GM12878 (cell line): Measurements from ENCODE around the gene IL18R1. TPM values are rescaled to one million over a fixed set of nuclear protein-coding genes. Genes with fewer than 3 reads are reported as not detected.

Experiments used
- ATAC-seq: fragments of 200-7000 bp; cut with Tn5 transposase; 3 replicates; pipeline ENCODE4 v1.9.1; 2020; ENCODE audit warnings: mild to moderate bottlenecking, moderate library complexity
- BruUV-seq: library from RNA; stranded (reverse); fragments of 400-500 nt; replicated peaks from 2 replicates; lab custom pipeline; 2021; lab: Mats Ljungman, UMichigan
- CTCF ChIA-PET: fragments of 300-600 bp; sonication (Branson Sonifier 250); formaldehyde crosslinking; extraction: SDS; loops from one replicate; lab custom pipeline; 2021; ENCODE audit warnings: inconsistent platforms; lab: Yijun Ruan, JAX
- POLR2A ChIA-PET: fragments of 350-600 bp; formaldehyde crosslinking; extraction: SDS; loops from one replicate; lab custom pipeline; 2021; ENCODE audit warnings: inconsistent platforms; lab: Charles Lee
- RAD21 ChIA-PET: fragments of 300-600 bp; sonication (Branson Sonifier 250); formaldehyde crosslinking; loops from one replicate; lab custom pipeline; 2023; ENCODE audit warnings: antibody characterized with exemption; ENCODE audit not compliant: unreplicated experiment; lab: Charles Lee
- SMC1A ChIA-PET: fragments of 300-600 bp; sonication (Branson Sonifier 250); formaldehyde crosslinking; loops from one replicate; lab custom pipeline; 2023; ENCODE audit not compliant: unreplicated experiment, uncharacterized antibody; lab: Charles Lee
- DNase-seq: peaks from one replicate; pipeline ENCODE4 v3.0.0-alpha.2; 2011; ENCODE audit warnings: low read depth, low spot score
- FAIRE-seq: peaks from 3 replicates; lab custom pipeline; 2011; peaks lifted over from hg19 to GRCh38; lab: Jason Lieb, UNC
- H2AFZ ChIP-seq: 2 replicates; pipeline ENCODE4 v1.6.0; 2011; ENCODE audit warnings: low read depth, low read length, control low read depth; ENCODE audit not compliant: control insufficient read depth
- H3K27ac ChIP-seq: 2 replicates; pipeline ENCODE4 v1.5.1; 2011; ENCODE audit warnings: control low read depth; ENCODE audit not compliant: control insufficient read depth, insufficient read depth
- H3K27me3 ChIP-seq, 2 experiments: replicated peaks in 1 of 2; 2 replicates each; pipeline versions ENCODE4 v1.6.0 to v1.6.1; 2011; ENCODE audit warnings: low read length in 1 of 2; ENCODE audit not compliant: control insufficient read depth in 2 of 2, insufficient read depth in 2 of 2
- H3K36me3 ChIP-seq, 2 experiments: 2 replicates each; pipeline ENCODE4 v1.5.1; 2011; ENCODE audit warnings: low read length in 1 of 2; ENCODE audit not compliant: control insufficient read depth in 2 of 2, insufficient read depth in 2 of 2
- H3K4me1 ChIP-seq: 2 replicates; pipeline ENCODE4 v1.6.1; 2011; ENCODE audit warnings: mild to moderate bottlenecking, low read length, moderate library complexity, mixed read lengths; ENCODE audit not compliant: control insufficient read depth, insufficient read depth
- H3K4me2 ChIP-seq: 2 replicates; pipeline ENCODE4 v1.6.0; 2011; ENCODE audit warnings: control low read depth; ENCODE audit not compliant: control insufficient read depth, insufficient read depth
- H3K4me3 ChIP-seq: fragments of 200-600 bp; sonication (generic); 2 replicates; pipeline ENCODE4 v1.5.1; 2016
- H3K79me2 ChIP-seq: 2 replicates; pipeline ENCODE4 v1.6.0; 2011; ENCODE audit warnings: low read length; ENCODE audit not compliant: control insufficient read depth, insufficient read depth
- H3K9ac ChIP-seq: 2 replicates; pipeline ENCODE4 v1.8.0; 2011; ENCODE audit warnings: low read length, control low read depth, mixed read lengths; ENCODE audit not compliant: control insufficient read depth, insufficient read depth
- H3K9me3 ChIP-seq: replicated peaks from 3 replicates; pipeline ENCODE4 v1.5.1; 2011; ENCODE audit warnings: mild to moderate bottlenecking, low read length; ENCODE audit not compliant: control insufficient read depth, insufficient read depth
- H4K20me1 ChIP-seq: 2 replicates; pipeline ENCODE4 v1.6.0; 2011; ENCODE audit not compliant: control insufficient read depth, insufficient read depth
- BHLHE40 ChIP-seq, 2 experiments: fragments of 450-650 bp in 1 of 2; IDR thresholded peaks; 2 replicates each; pipeline ENCODE4 v1.6.1; 2011 to 2017; ENCODE audit warnings: low read depth in 2 of 2, borderline replicate concordance in 1 of 2, improper control_type of control experiment in 1 of 2, low read length in 1 of 2, mild to moderate bottlenecking in 1 of 2
- JUND ChIP-seq: IDR thresholded peaks from 2 replicates; pipeline ENCODE4 v1.6.1; 2012; ENCODE audit warnings: low read depth, mild to moderate bottlenecking, low read length, improper control_type of control experiment, moderate library complexity
- LARP7 ChIP-seq: fragments of 450-650 bp; IDR thresholded peaks from 2 replicates; pipeline ENCODE4 v1.6.1; 2017; ENCODE audit warnings: mild to moderate bottlenecking
- MTA2 ChIP-seq: fragments of 450-650 bp; IDR thresholded peaks from 2 replicates; pipeline ENCODE4 v1.6.1; 2016; ENCODE audit warnings: low read depth, mild to moderate bottlenecking, moderate library complexity
- ZBED1 ChIP-seq: IDR thresholded peaks from 2 replicates; pipeline ENCODE4 v1.6.1; 2016; ENCODE audit warnings: borderline replicate concordance
- whole genome bisulfite sequencing: methylation state at CpG from one replicate; pipeline ENCODE4 v1.1.6; 2016; ENCODE audit warnings: low lambda C conversion rate; ENCODE audit not compliant: insufficient replicate concordance, insufficient coverage; ENCODE audit errors: missing lambda C conversion rate; 5-methylcytosine and 5-hydroxymethylcytosine counted together
- in situ Hi-C: fragments of 300-500 bp; cut with MboI; formaldehyde crosslinking; loops from 9 replicates; pipeline ENCODE4 v1.14.3; 2018; ENCODE audit warnings: mixed read lengths
- intact Hi-C: fragments of 100-400 bp; cut with micrococcal nuclease; formaldehyde crosslinking; loops from one replicate; pipeline ENCODE4 v1.14.2; 2022; ENCODE audit not compliant: unreplicated experiment
- polyA plus RNA-seq, 11 experiments: library from polyadenylated mRNA; depleted of rRNA in 4 of 11; unstranded in 6 of 11; stranded (reverse) in 5 of 11; fragments of >200 nt; fragmentation: Nextera tagmentation in 4 of 11; fragmentation: Illumina TruSeq in 1 of 11; extraction: Ambion mirVana in 4 of 11; extraction: Trizol in 1 of 11; gene quantifications; 1 replicate in 1 of 11; 2 replicates in 10 of 11; pipeline versions ENCODE4 v1.2.1 to v1.2.3, GENCODE V29; 2011 to 2016; ENCODE audit warnings: inconsistent platforms in 2 of 11, missing spikeins in 2 of 11, low read depth in 1 of 11
- total RNA-seq, 4 experiments: library from RNA; depleted of rRNA in 3 of 4; stranded (reverse); fragments of >200 nt in 3 of 4; fragmentation: Illumina TruSeq in 1 of 4; extraction: Trizol in 1 of 4; gene quantifications; 2 replicates each; pipeline versions ENCODE4 v1.2.1 to v1.2.3, GENCODE V29; 2013 to 2021
- TF ChIP-seq, protein P1 (sequence below): fragments of 450-650 bp; formaldehyde crosslinking; IDR thresholded peaks from 2 replicates; pipeline ENCODE4 v1.5.0; 2022; ENCODE audit warnings: mild to moderate bottlenecking, missing genetic modification characterization
- TF ChIP-seq, protein P2 (sequence below): fragments of 450-650 bp; IDR thresholded peaks from 2 replicates; pipeline ENCODE4 v1.6.1; 2017; ENCODE audit warnings: mild to moderate bottlenecking, low read depth, inconsistent platforms; ENCODE audit not compliant: poor library complexity, severe bottlenecking

IL18R1 gene
- total and polyA plus RNA-seq, 10 of the 15 experiments (the other 5 are each of a cell fraction or from before 2014, with no cell fraction given) = 3.5 to 15.5 (median 11.1) TPM

DNA sequence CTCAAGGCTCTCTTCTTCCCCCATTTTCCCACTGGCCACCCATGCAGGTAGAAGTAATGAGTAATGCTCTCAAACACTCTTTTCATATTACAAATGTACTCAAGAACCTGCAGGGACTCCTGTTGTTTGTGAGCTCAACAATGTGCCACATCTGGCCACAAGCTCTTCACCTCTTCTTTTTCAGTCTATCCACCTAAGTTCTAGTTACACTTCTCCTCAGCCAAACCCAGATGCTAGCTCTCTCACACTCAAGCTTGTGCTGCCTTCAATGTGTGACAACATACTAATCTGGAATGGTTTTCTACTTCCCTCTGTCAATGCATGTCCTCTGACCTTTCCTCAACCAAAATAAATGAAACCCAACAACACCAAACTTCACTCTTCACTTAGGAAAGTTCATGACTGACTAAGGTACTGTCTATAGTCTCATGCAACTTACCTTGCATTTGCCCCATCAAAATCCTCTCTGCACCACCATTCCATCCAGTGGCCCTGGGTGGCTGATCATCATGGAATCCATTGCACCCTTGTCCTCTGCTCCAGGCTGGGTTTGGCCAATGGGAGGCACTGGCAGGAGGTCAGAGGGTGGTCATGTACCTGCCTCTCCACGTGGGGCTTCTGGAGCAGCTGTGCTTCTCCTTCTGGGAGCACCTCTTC, 5.3 kb upstream of the IL18R1 start:
- DNase-seq (no peak), FAIRE-seq (no peak), ATAC-seq (no peak)
- ChIA-PET CTCF (interaction anchor here (0.6 to 1.4 kb wide), 5 partner anchors 12 to 268 kb away, joined by 3 to 4 read pairs (median 3); no protein-coding TSS in a partner anchor), POLR2A (no interaction called here), SMC1A (interaction anchor here (1.2 to 1.5 kb wide), 3 partner anchors 49 to 98 kb away, joined by 3 to 6 read pairs (median 3); no protein-coding TSS in a partner anchor), RAD21 (no interaction called here)
- Histone ChIP-seq H3K4me1 (peaks cover 3% of the 10 kb centered on the region; the same call in 1 of the 2 replicates), H3K79me2 (no peaks in the 10 kb centered on the region), H3K27ac (no peak overlapping the region), H3K4me2 (no peak overlapping the region), H3K27me3 (no peaks in the 10 kb centered on the region), H2AFZ (no peak overlapping the region), H3K9ac (no peak overlapping the region), H3K4me3 (no peak overlapping the region), H4K20me1 (no peaks in the 10 kb centered on the region), H3K36me3 (no peaks in the 10 kb centered on the region), H3K9me3 (no peaks in the 10 kb centered on the region)
- no peak for TF ChIP-seq LARP7
- TF ChIP-seq JUND = no peak
- intact Hi-C loops = no loop called here
- no TSS peak for BruUV-seq
- in situ Hi-C loops = no loop called here
- WGBS = 0% methylated on average over 1 of the region's 1 CpG

DNA sequence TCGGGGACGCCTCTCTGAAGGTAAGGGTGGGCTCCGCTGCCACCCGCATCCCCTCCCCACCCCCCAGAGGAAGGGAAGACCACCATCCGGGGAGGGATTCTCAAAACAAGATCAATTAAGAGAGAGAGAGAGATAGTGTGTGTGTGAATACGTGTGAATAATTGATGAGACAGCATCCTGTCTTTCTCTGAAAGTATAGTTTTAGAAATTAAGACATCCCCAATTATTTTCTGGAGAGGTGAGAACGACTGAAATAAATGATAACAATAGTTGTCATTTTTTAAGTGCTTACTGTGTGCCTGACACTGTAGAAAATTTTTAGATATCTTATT, 751 bp downstream of the IL18R1 start:
- Histone ChIP-seq H3K27ac (peak overlapping the region; percentile 91), H3K36me3 (no peaks in the 10 kb centered on the region), H3K9me3 (no peaks in the 10 kb centered on the region), H3K79me2 (peaks cover 51% of the 10 kb centered on the region), H3K4me2 (peak overlapping the region; percentile 58), H3K27me3 (no peaks in the 10 kb centered on the region), H3K4me3 (peak overlapping the region; percentile 96), H2AFZ (peak overlapping the region; percentile 95)
- intact Hi-C loops = loop anchor here (1.0 to 5.0 kb wide), 4 partner anchors 103 to 474 kb away; no protein-coding TSS in a partner anchor
- TSS peak; percentile 73 for BruUV-seq
- ATAC-seq = peak; percentile 4
- ChIA-PET POLR2A (no interaction called here), SMC1A (interaction anchor here (0.6 to 1.9 kb wide), 7 partner anchors 68 to 472 kb away, joined by 3 to 8 read pairs (median 3); no protein-coding TSS in a partner anchor), RAD21 (interaction anchor here (0.8 to 1.3 kb wide), 11 partner anchors 25 to 352 kb away, joined by 3 to 12 read pairs (median 4); no protein-coding TSS in a partner anchor), CTCF (interaction anchor here (0.6 to 4.7 kb wide), 19 partner anchors 11 to 550 kb away, joined by 3 to 34 read pairs (median 4); no protein-coding TSS in a partner anchor)
- no peak for FAIRE-seq
- in situ Hi-C loops = loop anchor here (5.0 kb wide), 1 partner anchor 104 kb away; no protein-coding TSS in a partner anchor
- TF ChIP-seq MTA2 = 0 out of 2 replicates have a peak, but pooled peaks have one; percentile 1
- TF ChIP-seq, protein P1, sequence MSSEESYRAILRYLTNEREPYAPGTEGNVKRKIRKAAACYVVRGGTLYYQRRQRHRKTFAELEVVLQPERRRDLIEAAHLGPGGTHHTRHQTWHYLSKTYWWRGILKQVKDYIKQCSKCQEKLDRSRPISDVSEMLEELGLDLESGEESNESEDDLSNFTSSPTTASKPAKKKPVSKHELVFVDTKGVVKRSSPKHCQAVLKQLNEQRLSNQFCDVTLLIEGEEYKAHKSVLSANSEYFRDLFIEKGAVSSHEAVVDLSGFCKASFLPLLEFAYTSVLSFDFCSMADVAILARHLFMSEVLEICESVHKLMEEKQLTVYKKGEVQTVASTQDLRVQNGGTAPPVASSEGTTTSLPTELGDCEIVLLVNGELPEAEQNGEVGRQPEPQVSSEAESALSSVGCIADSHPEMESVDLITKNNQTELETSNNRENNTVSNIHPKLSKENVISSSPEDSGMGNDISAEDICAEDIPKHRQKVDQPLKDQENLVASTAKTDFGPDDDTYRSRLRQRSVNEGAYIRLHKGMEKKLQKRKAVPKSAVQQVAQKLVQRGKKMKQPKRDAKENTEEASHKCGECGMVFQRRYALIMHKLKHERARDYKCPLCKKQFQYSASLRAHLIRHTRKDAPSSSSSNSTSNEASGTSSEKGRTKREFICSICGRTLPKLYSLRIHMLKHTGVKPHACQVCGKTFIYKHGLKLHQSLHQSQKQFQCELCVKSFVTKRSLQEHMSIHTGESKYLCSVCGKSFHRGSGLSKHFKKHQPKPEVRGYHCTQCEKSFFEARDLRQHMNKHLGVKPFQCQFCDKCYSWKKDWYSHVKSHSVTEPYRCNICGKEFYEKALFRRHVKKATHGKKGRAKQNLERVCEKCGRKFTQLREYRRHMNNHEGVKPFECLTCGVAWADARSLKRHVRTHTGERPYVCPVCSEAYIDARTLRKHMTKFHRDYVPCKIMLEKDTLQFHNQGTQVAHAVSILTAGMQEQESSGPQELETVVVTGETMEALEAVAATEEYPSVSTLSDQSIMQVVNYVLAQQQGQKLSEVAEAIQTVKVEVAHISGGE (CRISPR knock-in tag) = no peak
- TF ChIP-seq BHLHE40 (IDR thresholded peaks at IDR 0.05; ENCODE audit: borderline replicate concordance in 1 of 2, low read depth in 2 of 2, low read length in 1 of 2) = no peak
- TF ChIP-seq ZBED1 = 0 out of 2 replicates have a peak, but pooled peaks have one; percentile 42
- TF ChIP-seq, protein P2, sequence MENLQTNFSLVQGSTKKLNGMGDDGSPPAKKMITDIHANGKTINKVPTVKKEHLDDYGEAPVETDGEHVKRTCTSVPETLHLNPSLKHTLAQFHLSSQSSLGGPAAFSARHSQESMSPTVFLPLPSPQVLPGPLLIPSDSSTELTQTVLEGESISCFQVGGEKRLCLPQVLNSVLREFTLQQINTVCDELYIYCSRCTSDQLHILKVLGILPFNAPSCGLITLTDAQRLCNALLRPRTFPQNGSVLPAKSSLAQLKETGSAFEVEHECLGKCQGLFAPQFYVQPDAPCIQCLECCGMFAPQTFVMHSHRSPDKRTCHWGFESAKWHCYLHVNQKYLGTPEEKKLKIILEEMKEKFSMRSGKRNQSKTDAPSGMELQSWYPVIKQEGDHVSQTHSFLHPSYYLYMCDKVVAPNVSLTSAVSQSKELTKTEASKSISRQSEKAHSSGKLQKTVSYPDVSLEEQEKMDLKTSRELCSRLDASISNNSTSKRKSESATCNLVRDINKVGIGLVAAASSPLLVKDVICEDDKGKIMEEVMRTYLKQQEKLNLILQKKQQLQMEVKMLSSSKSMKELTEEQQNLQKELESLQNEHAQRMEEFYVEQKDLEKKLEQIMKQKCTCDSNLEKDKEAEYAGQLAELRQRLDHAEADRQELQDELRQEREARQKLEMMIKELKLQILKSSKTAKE = peak; percentile 7
- TF ChIP-seq, all 136 proteins: peak for 3
- 7% methylated on average over 7 of the region's 7 CpGs for WGBS
- Histone ChIP-seq H4K20me1 (no peaks in the 10 kb centered on the region), H3K9ac (peak overlapping the region; percentile 84), H3K4me1 (peaks cover 6% of the 10 kb centered on the region)
- no peak for DNase-seq
